Panc1 (cell line): ENCODE measurements around the gene FAM186B. TPM values are rescaled to one million over a fixed set of nuclear protein-coding genes. Genes with fewer than 3 reads are reported as not detected.

Source experiments
- ATAC-seq: fragments of 200-7000 bp; cut with Tn5 transposase; 2 replicates; pipeline ENCODE4 v1.9.1; 2020; ENCODE audit warnings: mild to moderate bottlenecking, moderate library complexity
- BruUV-seq: library from RNA; stranded (reverse); fragments of 400-500 nt; replicated peaks from 2 replicates; lab custom pipeline; 2021; lab: Mats Ljungman, UMichigan
- CTCF ChIA-PET: fragments of 300-600 bp; sonication (Branson Sonifier 250); formaldehyde crosslinking; loops from one replicate; lab custom pipeline; 2022; ENCODE audit warnings: antibody characterized with exemption; lab: Charles Lee
- POLR2A ChIA-PET: fragments of 300-600 bp; sonication (Branson Sonifier 250); formaldehyde crosslinking; loops from one replicate; lab custom pipeline; 2022; ENCODE audit warnings: antibody characterized with exemption; lab: Charles Lee
- DNase-seq: peaks from one replicate; pipeline ENCODE4 v3.0.0-alpha.2; 2010; ENCODE audit warnings: low read depth, low spot score
- H3K27ac ChIP-seq: 2 replicates; pipeline ENCODE4 v1.5.1; 2011; ENCODE audit warnings: mild to moderate bottlenecking, low read length, inconsistent platforms
- H3K27me3 ChIP-seq: fragments of 200-500 bp; sonication (Bioruptor generic); 2 replicates; pipeline ENCODE4 v1.6.0; 2014; ENCODE audit warnings: low read length, inconsistent platforms; ENCODE audit not compliant: control insufficient read depth, insufficient read depth
- H3K36me3 ChIP-seq: fragments of 200-500 bp; sonication (Bioruptor generic); 2 replicates; pipeline ENCODE4 v1.5.1; 2014; ENCODE audit warnings: inconsistent platforms, mild to moderate bottlenecking, low read length, moderate library complexity; ENCODE audit not compliant: control insufficient read depth, insufficient read depth
- H3K4me1 ChIP-seq: 2 replicates; pipeline ENCODE4 v1.5.1; 2011; ENCODE audit warnings: inconsistent platforms, mild to moderate bottlenecking, low read length, moderate library complexity; ENCODE audit not compliant: control insufficient read depth, insufficient read depth
- H3K4me3 ChIP-seq, 2 experiments: 2 replicates each; pipeline ENCODE4 v1.5.1; 2011 to 2012; ENCODE audit warnings: low read depth in 2 of 2, low read length in 2 of 2, mild to moderate bottlenecking in 2 of 2, inconsistent platforms in 1 of 2, moderate library complexity in 1 of 2
- H3K9me3 ChIP-seq: fragments of 200-500 bp; sonication (Bioruptor generic); 2 replicates; pipeline ENCODE4 v1.5.1; 2014; ENCODE audit warnings: low read depth, mild to moderate bottlenecking, inconsistent platforms, low read length, moderate library complexity; ENCODE audit not compliant: control insufficient read depth, insufficient read depth
- CTCF ChIP-seq: fragments of 450-650 bp; IDR thresholded peaks from 2 replicates; pipeline ENCODE4 v1.5.1; 2017; ENCODE audit warnings: mild to moderate bottlenecking
- POLR2AphosphoS5 ChIP-seq: IDR thresholded peaks from 2 replicates; pipeline ENCODE4 v1.6.1; 2012; ENCODE audit warnings: mild to moderate bottlenecking, low read depth, low read length, moderate library complexity
- REST ChIP-seq, 2 experiments: IDR thresholded peaks; 2 replicates each; pipeline ENCODE4 v1.6.1; 2011 to 2012; ENCODE audit warnings: low read depth in 2 of 2, control low read depth in 1 of 2, low read length in 1 of 2, mild to moderate bottlenecking in 1 of 2, moderate library complexity in 1 of 2; ENCODE audit not compliant: insufficient read depth in 1 of 2
- SIN3A ChIP-seq: IDR thresholded peaks from 2 replicates; pipeline ENCODE4 v1.6.1; 2012; ENCODE audit warnings: low read depth, mild to moderate bottlenecking, low read length, moderate library complexity, borderline replicate concordance; ENCODE audit not compliant: insufficient read depth
- TCF7L2 ChIP-seq: IDR thresholded peaks from 2 replicates; pipeline ENCODE4 v1.6.1; 2011; ENCODE audit warnings: mild to moderate bottlenecking, low read depth, low read length, inconsistent platforms
- in situ Hi-C: cut with HindIII; loops from 2 replicates; pipeline ENCODE4 v1.10.0; 2016; ENCODE audit warnings: low sequenced_read_pairs, low pct_unique_long_range_greater_than_20kb
- intact Hi-C: fragments of 100-400 bp; cut with micrococcal nuclease; formaldehyde crosslinking; loops from one replicate; pipeline ENCODE4 v1.10.0; 2022; ENCODE audit not compliant: unreplicated experiment
- total RNA-seq: library from RNA; stranded (reverse); gene quantifications from one replicate; pipeline ENCODE4 v1.2.1, GENCODE V29; 2021; ENCODE audit not compliant: unreplicated experiment

FAM186B gene
- total RNA-seq, 1 experiment from 2014 or later, result 0.13 TPM

GRCh38 chr12:49562831-49563230, 42.6 kb downstream of the FAM186B start:
- ATAC-seq (no peak), DNase-seq (no peak)
- in situ Hi-C loops, result no loop called here
- intact Hi-C loops, result no loop called here
- Histone ChIP-seq H3K4me1 (peaks cover 5% of the 10 kb centered on the region), H3K9me3 (no peaks in the 10 kb centered on the region), H3K4me3 (no peak overlapping the region), H3K36me3 (peaks cover 3% of the 10 kb centered on the region), H3K27ac (no peak overlapping the region), H3K27me3 (no peaks in the 10 kb centered on the region)
- ChIA-PET CTCF (no interaction called here), POLR2A (interaction anchor here (0.6 kb wide), 1 partner anchor 42 kb away, joined by 3 read pairs; no protein-coding TSS in a partner anchor)
- TF ChIP-seq TCF7L2 (no peak), SIN3A (no peak), REST (IDR thresholded peaks at IDR 0.05; ENCODE audit: insufficient read depth in 1 of 2, low read depth in 2 of 2, low read length in 1 of 2) (no peak), CTCF (no peak), POLR2AphosphoS5 (no peak)
- BruUV-seq, result no TSS peak

- no peak for ATAC-seq
- in situ Hi-C loops (no loop called here), intact Hi-C loops (no loop called here)
- DNase-seq, result no peak
- ChIA-PET CTCF (no interaction called here), POLR2A (no interaction called here)
- H3K27me3 ChIP-seq, result no peaks in the 10 kb centered on the region
- peaks cover under 1% of the 10 kb centered on the region for H3K36me3 ChIP-seq
- no peak overlapping the region for H3K4me3 ChIP-seq
- BruUV-seq, result no TSS peak
- H3K4me1 ChIP-seq, result peaks cover 5% of the 10 kb centered on the region
- no peaks in the 10 kb centered on the region for H3K9me3 ChIP-seq
- H3K27ac ChIP-seq, result no peak overlapping the region
- TF ChIP-seq CTCF, result no peak
Measured at GRCh38 chr12:49562233-49562632, 43.2 kb downstream of the FAM186B start.
